ENCODE data around the gene INKA1.
"Not testable (repeated sequence)": the region's sequence is repeated elsewhere in the genome, so short reads cannot be mapped to it uniquely, and the experiment has no call there.

Gene INKA1

DNA sequence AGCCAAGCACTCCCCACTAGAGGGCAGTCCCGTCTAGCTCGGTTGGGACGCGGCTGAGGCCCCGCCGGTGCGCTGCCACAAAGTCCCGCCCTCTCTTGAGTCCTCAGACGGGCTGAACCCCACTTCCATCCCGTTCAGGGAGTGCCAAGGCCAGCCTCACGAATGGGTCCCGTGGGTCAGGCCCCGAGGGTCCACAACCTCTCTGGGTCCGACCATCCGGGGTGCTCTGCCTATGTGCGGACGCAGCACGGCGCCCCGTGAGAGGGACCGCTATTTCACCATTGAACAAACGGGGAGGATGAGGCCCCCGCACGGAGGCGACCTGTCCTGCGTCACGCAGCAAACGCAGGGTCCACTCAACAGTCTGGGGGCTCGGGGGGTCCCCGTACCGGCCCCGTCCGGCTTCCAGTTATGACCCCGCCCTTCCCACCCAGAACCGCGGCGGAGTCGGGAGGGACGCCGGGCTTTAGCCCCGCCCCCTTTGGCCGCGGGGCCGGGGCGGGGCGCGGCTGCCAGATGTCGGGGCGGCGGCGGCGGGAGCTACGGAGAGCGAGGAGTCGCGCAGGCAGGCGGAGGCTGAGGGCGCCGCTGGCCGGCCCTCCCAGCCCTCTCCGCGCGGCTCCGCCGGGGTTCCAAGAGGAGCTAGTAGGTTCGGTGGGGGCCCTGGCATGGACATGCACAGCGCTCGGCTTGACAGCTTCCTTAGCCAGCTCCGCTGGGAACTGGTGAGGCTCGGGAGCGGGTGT lies at the start of gene INKA1:
Gene INKA1, plus strand, starts transcription at position 543 of the 746 bp plus-strand sequence. Its CDS starts 132 bp downstream, at position 675.
- DNase-seq, result peak; percentile 77 to 83 (median 82)

- DNase-seq, result no peak
Measured at GRCh38 chr3:49754536-49754935, 48.5 kb upstream of the INKA1 start.

GRCh38 chr3:49756036-49756435 lies 47.0 kb upstream of the INKA1 start:
- no peak for DNase-seq

DNA sequence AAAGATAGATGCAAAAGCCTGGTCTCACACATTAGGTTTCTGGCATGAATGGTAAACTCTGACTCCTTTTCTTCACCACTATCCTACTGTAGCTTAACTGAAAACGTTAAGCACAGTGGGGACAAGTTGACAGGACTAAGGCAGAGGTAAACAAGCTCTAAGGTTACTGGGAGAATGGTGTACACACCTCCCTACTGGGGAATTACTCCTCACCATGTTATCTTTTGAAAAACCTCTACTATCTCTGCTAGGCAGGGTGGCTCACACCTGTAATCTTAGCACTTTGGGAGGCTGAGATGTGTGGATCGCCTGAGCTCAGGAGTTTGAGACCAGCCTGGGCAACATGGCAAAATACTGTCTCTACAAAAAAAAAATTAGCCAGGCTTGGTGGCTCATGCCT lies 45.9 kb upstream of the INKA1 start:
- no peak for DNase-seq

DNA sequence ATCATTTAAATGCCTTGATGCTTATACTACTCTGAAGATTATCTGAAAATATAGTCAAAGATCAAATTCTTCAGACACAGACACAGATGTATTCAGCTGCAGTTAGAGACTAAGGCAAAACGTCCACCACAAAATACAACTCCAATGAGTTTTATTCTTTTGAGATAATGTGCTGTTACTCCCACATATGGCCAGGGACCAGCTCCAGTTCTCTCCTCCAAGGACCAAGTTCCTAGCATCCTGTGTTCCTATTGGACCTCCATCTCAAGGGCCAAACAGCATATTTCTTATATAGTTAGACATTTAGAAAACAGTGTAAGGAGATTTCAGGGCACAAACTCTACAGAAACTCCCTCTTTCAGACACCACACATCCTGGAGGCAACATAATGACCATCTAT lies 43.8 kb upstream of the INKA1 start:
- no peak for DNase-seq

GRCh38 chr3:49761661-49762060 lies 41.4 kb upstream of the INKA1 start:
- DNase-seq, result no peak

GRCh38 chr3:49763981-49764380 lies 39.1 kb upstream of the INKA1 start:
- no peak for DNase-seq

- DNase-seq, result no peak
Measured at GRCh38 chr3:49769286-49769915, 33.7 kb upstream of the INKA1 start.

DNA sequence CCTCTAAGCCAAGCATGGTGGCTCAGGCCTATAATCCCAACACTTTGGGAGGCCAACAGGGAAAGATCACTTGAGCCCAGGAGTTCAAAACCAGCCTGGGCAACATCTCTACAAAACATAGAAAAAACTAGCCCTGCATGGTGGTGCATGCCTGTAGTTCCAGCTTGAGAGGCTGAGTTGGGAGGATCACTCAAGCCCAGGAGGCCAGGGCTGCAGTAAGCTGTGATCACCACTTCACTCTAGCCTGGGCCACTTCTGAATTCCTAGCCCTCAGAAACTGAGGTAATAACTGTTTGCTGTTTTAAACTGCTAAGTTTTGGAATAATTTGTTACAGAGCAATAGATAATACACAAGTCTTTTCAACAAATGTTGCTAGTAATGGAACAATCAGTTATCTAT lies 33.1 kb upstream of the INKA1 start:
- DNase-seq, result no peak

- DNase-seq, result no peak
Measured at GRCh38 chr3:49771340-49771938, 31.6 kb upstream of the INKA1 start.

- DNase-seq, result no peak
Measured at GRCh38 chr3:49772703-49773102, 30.4 kb upstream of the INKA1 start.

DNA sequence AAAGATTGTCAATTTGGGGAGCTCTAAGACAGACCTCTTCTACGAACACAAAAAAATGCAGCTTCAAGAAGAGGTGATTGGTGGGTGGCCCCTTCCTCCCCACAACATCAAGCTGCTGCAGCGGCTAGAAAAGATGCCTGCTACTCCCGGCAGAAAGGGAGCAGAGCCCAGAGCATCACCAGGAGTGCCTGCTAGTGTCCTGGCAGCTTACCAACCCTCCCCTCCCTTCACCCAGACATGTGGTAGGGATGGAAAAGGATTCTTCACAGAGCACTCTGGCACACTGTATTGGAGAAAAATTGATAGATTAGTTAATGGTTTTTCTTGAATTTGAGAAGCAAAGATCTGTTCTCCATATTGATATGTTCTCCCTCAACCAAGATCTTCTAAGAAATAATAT lies 27.5 kb upstream of the INKA1 start:
- no peak for DNase-seq

- not testable (repeated sequence) for DNase-seq
Measured at GRCh38 chr3:49776101-49776500, 27.0 kb upstream of the INKA1 start.

- no peak for DNase-seq
Measured at GRCh38 chr3:49779358-49780079, 23.5 kb upstream of the INKA1 start.

DNA sequence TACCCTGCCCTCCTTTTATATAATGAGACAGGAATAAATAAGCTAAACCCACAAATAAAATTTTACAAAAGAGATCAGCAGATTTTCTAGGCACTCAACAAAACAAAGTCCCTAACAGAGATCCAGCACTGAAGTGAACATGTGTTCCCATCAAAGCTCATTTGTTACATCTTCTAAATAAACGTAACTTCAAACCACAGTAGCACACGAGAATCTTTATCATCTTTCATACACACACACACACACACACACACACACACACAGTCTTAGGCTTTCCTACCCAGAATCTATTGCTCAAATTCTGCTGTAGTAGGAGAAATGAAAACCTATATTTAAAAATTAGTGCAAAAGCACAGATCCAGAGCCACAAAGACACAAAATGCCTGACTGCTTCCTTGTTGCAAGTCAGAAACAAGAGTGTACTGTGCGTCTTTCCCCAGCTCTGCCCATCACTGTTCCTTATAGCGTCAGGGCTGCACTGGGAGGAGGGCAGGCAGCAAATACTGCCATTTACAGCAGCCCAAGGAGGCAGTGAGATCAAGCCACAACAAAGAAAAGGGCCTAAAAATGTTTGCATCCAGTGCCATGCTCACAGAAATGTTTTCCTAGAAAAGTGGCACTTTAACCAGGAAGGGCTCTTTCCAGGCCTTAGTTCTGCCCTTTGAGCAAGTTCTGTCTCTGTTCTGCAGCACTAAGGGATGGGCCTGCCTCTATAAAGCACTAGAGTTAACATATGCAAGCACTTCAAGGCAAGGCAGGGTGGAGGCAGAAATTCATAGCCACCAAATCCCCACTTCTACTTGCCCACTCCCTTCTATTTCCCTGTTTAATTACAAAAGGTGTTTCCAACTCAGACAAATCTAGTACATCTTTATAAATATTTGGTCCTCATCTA lies 22.7 kb upstream of the INKA1 start:
- no peak for DNase-seq

GRCh38 chr3:49780975-49781365 lies 22.1 kb upstream of the INKA1 start:
- not testable (repeated sequence) for DNase-seq

GRCh38 chr3:49781415-49782199 lies 21.5 kb upstream of the INKA1 start:
- no peak for DNase-seq

DNA sequence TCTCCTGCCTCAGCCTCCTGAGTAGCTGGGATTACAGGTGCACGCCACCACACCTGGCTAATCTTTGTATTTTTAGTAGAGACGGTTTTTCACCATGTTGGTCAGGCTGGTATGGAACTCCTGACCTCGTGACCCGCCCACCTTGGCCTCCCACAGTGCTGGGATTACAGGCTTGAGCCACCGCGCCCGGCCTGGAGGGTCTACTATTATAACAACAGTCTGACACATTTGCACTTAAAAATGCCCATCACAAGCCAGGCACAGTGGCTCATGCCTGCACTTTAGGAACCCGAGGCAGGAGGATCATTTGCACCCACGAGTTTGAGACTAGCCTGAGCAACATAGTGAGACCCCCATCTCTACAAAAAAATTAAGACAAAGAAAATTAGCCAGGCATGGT lies 20.8 kb upstream of the INKA1 start:
- not testable (repeated sequence) for DNase-seq

- peak in 2 of 3 experiments; percentile 39 to 59 for DNase-seq
Measured at GRCh38 chr3:49785565-49786356, 17.3 kb upstream of the INKA1 start.

GRCh38 chr3:49786357-49787181 lies 16.5 kb upstream of the INKA1 start, which contains the start of gene IP6K1:
TSS of gene IP6K1 (minus strand) at chr3:49786542. CDS start at chr3:49748040, 38,502 bp downstream.
- DNase-seq, result peak; percentile 96 to 98 (median 97)
